Fibroblast of the aortic adventitia (primary cell): Measurements from ENCODE around the gene CRLF1. TPM values are rescaled to one million over a fixed set of nuclear protein-coding genes. Genes with fewer than 3 reads are reported as not detected.

ENCODE experiments used
- DNase-seq: peaks from one replicate; pipeline ENCODE4 v3.0.0-alpha.2; 2010; ENCODE audit warnings: low read depth
- H3K4me3 ChIP-seq: 2 replicates; pipeline ENCODE4 v1.5.1; 2011; ENCODE audit warnings: low read depth, mild to moderate bottlenecking, control low read depth, low read length, moderate library complexity
- CTCF ChIP-seq: IDR thresholded peaks from 2 replicates; pipeline ENCODE4 v1.5.1; 2011; ENCODE audit warnings: mild to moderate bottlenecking, low read length, control low read depth, inconsistent platforms; ENCODE audit not compliant: insufficient read depth
- total RNA-seq: library from RNA; depleted of rRNA; stranded (reverse); fragments of >200 nt; gene quantifications from 2 replicates; pipeline ENCODE4 v1.2.3, GENCODE V29; 2012; ENCODE audit warnings: low replicate concordance

CRLF1 gene
- total RNA-seq, 1 donor = 69.1 TPM

- TF ChIP-seq CTCF = no peak
- no peak overlapping the region for H3K4me3 ChIP-seq
- no peak for DNase-seq
These were observed 39.6 kb downstream of the CRLF1 start for GRCh38 chr19:18566953-18567352.

GRCh38 chr19:18562086-18562485 lies 44.5 kb downstream of the CRLF1 start:
- DNase-seq = peak; percentile 71
- TF ChIP-seq CTCF = no peak
- H3K4me3 ChIP-seq = no peak overlapping the region

GRCh38 chr19:18559685-18560084 lies 46.9 kb downstream of the CRLF1 start:
- DNase-seq = no peak
- H3K4me3 ChIP-seq = no peak overlapping the region
- TF ChIP-seq CTCF = no peak

GRCh38 chr19:18558604-18559003 lies 48.0 kb downstream of the CRLF1 start:
- DNase-seq = peak; percentile 7
- peak overlapping the region; percentile 96 for H3K4me3 ChIP-seq
- TF ChIP-seq CTCF = no peak

- TF ChIP-seq CTCF = no peak
- peak overlapping the region; percentile 96 for H3K4me3 ChIP-seq
- peak; percentile 12 for DNase-seq
These were observed 48.4 kb downstream of the CRLF1 start for GRCh38 chr19:18558202-18558555.

GRCh38 chr19:18557411-18558201 lies 49.0 kb downstream of the CRLF1 start, which contains the start of gene KXD1:
Gene KXD1, plus strand, starts transcription at chr19:18557870. Its CDS starts 4,187 bp downstream, at chr19:18562057.
- DNase-seq = peak; percentile 100
- TF ChIP-seq CTCF = no peak
- H3K4me3 ChIP-seq = peak within 1 kb of the TSS; percentile 96
